ENCODE results near the gene PPP2R5C.
"Not testable (repeated sequence)": the region's sequence is repeated elsewhere in the genome, so short reads cannot be mapped to it uniquely, and the experiment has no call there.

Gene PPP2R5C

DNA sequence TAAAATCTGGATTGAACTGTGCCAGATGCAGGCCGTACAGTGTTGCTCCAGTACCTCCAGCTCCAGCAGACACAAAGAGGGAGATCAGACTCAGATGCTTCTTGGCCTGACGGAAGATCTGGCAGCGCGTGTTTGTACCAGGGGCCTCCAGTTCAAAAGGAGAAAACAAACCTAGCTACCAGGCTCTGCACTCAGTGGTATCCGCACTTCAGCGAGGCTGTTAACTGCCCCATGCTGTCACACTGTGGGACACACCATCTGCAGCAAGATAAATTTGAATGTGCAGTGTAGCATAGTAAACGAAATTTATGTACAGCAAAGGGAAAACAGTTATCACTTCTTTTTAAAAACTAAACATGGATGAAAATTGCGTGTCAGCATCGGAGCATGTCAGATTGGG, 208.0 kb downstream of the PPP2R5C start:
- TF ChIP-seq, protein P1, sequence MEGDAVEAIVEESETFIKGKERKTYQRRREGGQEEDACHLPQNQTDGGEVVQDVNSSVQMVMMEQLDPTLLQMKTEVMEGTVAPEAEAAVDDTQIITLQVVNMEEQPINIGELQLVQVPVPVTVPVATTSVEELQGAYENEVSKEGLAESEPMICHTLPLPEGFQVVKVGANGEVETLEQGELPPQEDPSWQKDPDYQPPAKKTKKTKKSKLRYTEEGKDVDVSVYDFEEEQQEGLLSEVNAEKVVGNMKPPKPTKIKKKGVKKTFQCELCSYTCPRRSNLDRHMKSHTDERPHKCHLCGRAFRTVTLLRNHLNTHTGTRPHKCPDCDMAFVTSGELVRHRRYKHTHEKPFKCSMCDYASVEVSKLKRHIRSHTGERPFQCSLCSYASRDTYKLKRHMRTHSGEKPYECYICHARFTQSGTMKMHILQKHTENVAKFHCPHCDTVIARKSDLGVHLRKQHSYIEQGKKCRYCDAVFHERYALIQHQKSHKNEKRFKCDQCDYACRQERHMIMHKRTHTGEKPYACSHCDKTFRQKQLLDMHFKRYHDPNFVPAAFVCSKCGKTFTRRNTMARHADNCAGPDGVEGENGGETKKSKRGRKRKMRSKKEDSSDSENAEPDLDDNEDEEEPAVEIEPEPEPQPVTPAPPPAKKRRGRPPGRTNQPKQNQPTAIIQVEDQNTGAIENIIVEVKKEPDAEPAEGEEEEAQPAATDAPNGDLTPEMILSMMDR (conservative IDR thresholded peaks at IDR 0.05) = no peak
- no peak overlapping the region for H3K27ac ChIP-seq

GRCh38 chr14:101970830-101971400, 209.4 kb downstream of the PPP2R5C start:
- no peak overlapping the region for H3K27ac ChIP-seq
- TF ChIP-seq, protein P1 (conservative IDR thresholded peaks at IDR 0.05) = no peak

- H3K27ac ChIP-seq = not testable (repeated sequence)
These were observed 209.9 kb downstream of the PPP2R5C start for GRCh38 chr14:101971458-101971857.

DNA sequence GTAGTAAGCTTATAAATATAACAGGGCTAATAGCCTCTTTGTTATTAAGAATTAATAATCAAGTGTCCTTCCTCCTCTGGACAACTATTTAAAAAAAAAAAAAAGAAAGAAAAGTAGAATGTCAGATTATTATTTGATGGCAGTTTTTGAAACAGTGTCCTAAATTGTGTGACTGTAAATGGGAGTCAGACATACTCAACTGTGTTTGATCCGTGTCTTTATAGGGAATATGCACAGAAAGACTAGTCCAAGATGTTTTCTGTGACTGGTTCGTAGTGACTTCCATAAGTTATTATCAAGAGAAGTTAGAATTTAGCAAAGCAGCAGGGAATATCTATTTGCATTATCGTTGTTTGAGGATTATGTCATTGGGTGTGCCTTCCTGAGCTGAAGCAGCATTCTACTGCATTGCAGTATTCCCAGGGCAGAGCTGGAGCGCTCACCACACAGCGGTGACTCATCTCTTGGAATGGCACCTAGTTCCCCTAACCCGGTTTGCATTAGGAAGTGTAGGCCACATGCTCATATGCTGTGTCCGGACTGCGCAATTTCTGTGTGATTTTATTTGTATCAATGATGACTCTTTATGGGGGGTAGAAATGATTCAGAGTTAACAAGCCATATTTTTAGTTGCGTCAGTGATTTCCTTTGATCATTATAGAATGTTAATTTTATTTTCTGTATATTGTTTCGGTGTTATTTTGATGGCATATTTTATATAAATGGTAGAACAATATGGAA, 210.8 kb downstream of the PPP2R5C start:
- TF ChIP-seq, protein P1 (conservative IDR thresholded peaks at IDR 0.05) = no peak
- no peak overlapping the region for H3K27ac ChIP-seq

GRCh38 chr14:101973356-101973755, 211.8 kb downstream of the PPP2R5C start:
- TF ChIP-seq, protein P1 (conservative IDR thresholded peaks at IDR 0.05) = no peak
- H3K27ac ChIP-seq = no peak overlapping the region

DNA sequence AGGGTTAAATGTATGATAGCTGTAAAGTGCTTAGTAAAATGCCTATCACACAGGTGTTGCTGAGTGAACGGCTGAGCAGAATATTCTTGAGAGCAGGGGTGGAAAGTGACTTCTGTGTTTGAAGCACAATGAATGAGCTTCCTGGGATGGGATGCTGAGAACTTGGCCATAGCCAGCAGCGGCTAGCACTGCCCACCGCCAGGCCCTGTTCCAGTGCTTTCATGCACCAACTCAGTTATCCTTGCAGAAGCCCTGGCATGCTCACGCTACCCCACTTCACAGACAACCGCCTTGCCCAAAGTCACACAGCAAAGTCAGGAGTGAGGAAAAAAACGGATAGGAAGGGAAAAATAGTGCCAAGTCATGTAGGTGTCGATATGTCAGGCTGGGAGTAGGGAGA, 213.7 kb downstream of the PPP2R5C start:
- TF ChIP-seq, protein P1 (conservative IDR thresholded peaks at IDR 0.05) = no peak
- no peak overlapping the region for H3K27ac ChIP-seq
